GM23338 (cell line): Measurements from ENCODE around the gene EPAS1.

Experiments used
- CREB1 ChIP-seq: fragments of 250-450 bp; sonication (Bioruptor Pico); IDR thresholded peaks from 2 replicates; pipeline ENCODE4 v1.5.0; 2020; ENCODE audit warnings: low read depth, mild to moderate bottlenecking, moderate library complexity
- CTCF ChIP-seq, 2 experiments: fragments of 200-600 bp in 1 of 2; sonication (generic) in 1 of 2; conservative IDR thresholded peaks; 2 replicates each; pipeline versions ENCODE4 v1.5.1 to v1.6.1; 2016 to 2017; ENCODE audit warnings: antibody characterized with exemption in 2 of 2, low read depth in 2 of 2, mild to moderate bottlenecking in 2 of 2, moderate library complexity in 1 of 2
- ETS1 ChIP-seq: IDR thresholded peaks from 2 replicates; pipeline ENCODE4 v1.6.1; 2016; ENCODE audit warnings: antibody characterized with exemption
- EZH2 ChIP-seq: fragments of 200-600 bp; sonication (generic); IDR thresholded peaks from one replicate; pipeline ENCODE4 v1.8.0; 2017; ENCODE audit warnings: antibody characterized with exemption, mild to moderate bottlenecking, low read depth; ENCODE audit not compliant: unreplicated experiment
- EZH2phosphoT487 ChIP-seq: fragments of 200-600 bp; sonication (generic); IDR thresholded peaks from one replicate; pipeline ENCODE4 v1.8.1; 2018; ENCODE audit warnings: antibody characterized with exemption; ENCODE audit not compliant: unreplicated experiment
- JUNB ChIP-seq: IDR thresholded peaks from one replicate; pipeline ENCODE4 v1.6.1; 2016; ENCODE audit warnings: antibody characterized with exemption; ENCODE audit not compliant: unreplicated experiment
- NANOG ChIP-seq: IDR thresholded peaks from 2 replicates; pipeline ENCODE4 v1.6.1; 2016; ENCODE audit warnings: antibody characterized with exemption, borderline replicate concordance
- POLR2AphosphoS5 ChIP-seq: IDR thresholded peaks from 2 replicates; pipeline ENCODE4 v1.6.1; 2016; ENCODE audit warnings: antibody characterized with exemption, low read depth
- REST ChIP-seq: IDR thresholded peaks from one replicate; pipeline ENCODE4 v1.6.1; 2018; ENCODE audit warnings: antibody characterized with exemption; ENCODE audit not compliant: unreplicated experiment
- STAT1 ChIP-seq: IDR thresholded peaks from one replicate; pipeline ENCODE4 v1.6.1; 2016; ENCODE audit warnings: antibody characterized with exemption; ENCODE audit not compliant: unreplicated experiment

- TF ChIP-seq CTCF (conservative IDR thresholded peaks at IDR 0.05; ENCODE audit: low read depth in 2 of 2) (no peak), JUNB (no peak), STAT1 (no peak), EZH2 (no peak), ETS1 (no peak), NANOG (no peak), POLR2AphosphoS5 (no peak), REST (no peak), CREB1 (CRISPR knock-in tag) (no peak), EZH2phosphoT487 (no peak)
Measured at GRCh38 chr2:46369783-46370182, 72.6 kb downstream of the EPAS1 start.
